Astrocyte (in vitro differentiated cells and primary cell): ENCODE results near the gene SLFN12. TPM values are rescaled to one million over a fixed set of nuclear protein-coding genes. Genes with fewer than 3 reads are reported as not detected.
"Not testable (repeated sequence)": the region's sequence is repeated elsewhere in the genome, so short reads cannot be mapped to it uniquely, and the experiment has no call there.

ENCODE experiments used
- DNase-seq: peaks from one replicate; pipeline ENCODE4 v3.0.0-alpha.2; 2010; ENCODE audit warnings: low read depth
- FAIRE-seq: peaks from 2 replicates; lab custom pipeline; 2011; peaks lifted over from hg19 to GRCh38; lab: Jason Lieb, UNC
- H2AFZ ChIP-seq: 2 replicates; pipeline ENCODE4 v1.6.0; 2012; ENCODE audit warnings: low read depth, low read length, inconsistent platforms
- H3K27ac ChIP-seq: 2 replicates; pipeline ENCODE4 v1.5.1; 2011; ENCODE audit warnings: low read depth, low read length, inconsistent platforms
- H3K27me3 ChIP-seq: 2 replicates; pipeline ENCODE4 v1.6.0; 2011; ENCODE audit warnings: low read length, inconsistent platforms; ENCODE audit not compliant: insufficient read depth
- H3K36me3 ChIP-seq: 2 replicates; pipeline ENCODE4 v1.5.1; 2011; ENCODE audit warnings: low read length, inconsistent platforms; ENCODE audit not compliant: insufficient read depth
- H3K4me1 ChIP-seq: 2 replicates; pipeline ENCODE4 v1.5.1; 2011; ENCODE audit warnings: low read length, inconsistent platforms; ENCODE audit not compliant: insufficient read depth
- H3K4me2 ChIP-seq: 2 replicates; pipeline ENCODE4 v1.6.0; 2012; ENCODE audit warnings: low read length, inconsistent platforms
- H3K4me3 ChIP-seq: 2 replicates; pipeline ENCODE4 v1.5.1; 2011; ENCODE audit warnings: low read depth, mild to moderate bottlenecking, low read length, inconsistent platforms; ENCODE audit not compliant: insufficient read depth
- H3K79me2 ChIP-seq: 2 replicates; pipeline ENCODE4 v1.6.0; 2012; ENCODE audit warnings: mild to moderate bottlenecking, low read length, inconsistent platforms; ENCODE audit not compliant: insufficient read depth
- H3K9ac ChIP-seq: 2 replicates; pipeline ENCODE4 v1.6.0; 2012; ENCODE audit warnings: mild to moderate bottlenecking, low read length, inconsistent platforms
- H3K9me3 ChIP-seq: 2 replicates; pipeline ENCODE4 v1.5.1; 2012; ENCODE audit warnings: low read depth, mild to moderate bottlenecking, low read length, inconsistent platforms; ENCODE audit not compliant: insufficient read depth
- H4K20me1 ChIP-seq: 2 replicates; pipeline ENCODE4 v1.6.0; 2012; ENCODE audit warnings: low read length, inconsistent platforms; ENCODE audit not compliant: insufficient read depth
- H3K27ac Mint-ChIP-seq: one replicate; pipeline ENCODE4 v1.8.0; 2021; ENCODE audit warnings: mild to moderate bottlenecking, mixed read lengths; ENCODE audit not compliant: unreplicated experiment
- H3K27me3 Mint-ChIP-seq: one replicate; pipeline ENCODE4 v1.8.0; 2021; ENCODE audit warnings: low read depth, mixed read lengths; ENCODE audit not compliant: unreplicated experiment
- H3K36me3 Mint-ChIP-seq: one replicate; pipeline ENCODE4 v1.8.0; 2021; ENCODE audit warnings: low read depth, mixed read lengths; ENCODE audit not compliant: unreplicated experiment
- H3K4me1 Mint-ChIP-seq: one replicate; pipeline ENCODE4 v1.8.0; 2021; ENCODE audit warnings: low read depth, mixed read lengths; ENCODE audit not compliant: unreplicated experiment
- H3K4me3 Mint-ChIP-seq: one replicate; pipeline ENCODE4 v1.8.0; 2021; ENCODE audit warnings: mild to moderate bottlenecking, moderate library complexity, mixed read lengths; ENCODE audit not compliant: unreplicated experiment
- H3K9me3 Mint-ChIP-seq: one replicate; pipeline ENCODE4 v1.8.0; 2021; ENCODE audit warnings: mild to moderate bottlenecking, mixed read lengths; ENCODE audit not compliant: unreplicated experiment
- EZH2 ChIP-seq: IDR thresholded peaks from 2 replicates; pipeline ENCODE4 v1.6.1; 2012; ENCODE audit warnings: mild to moderate bottlenecking, low read length, inconsistent platforms; ENCODE audit not compliant: insufficient read depth
- total RNA-seq: library from RNA; stranded (reverse); gene quantifications from 2 replicates; pipeline ENCODE4 v1.2.1, GENCODE V29; 2021
- TF ChIP-seq, protein P1 (sequence below): IDR thresholded peaks from 2 replicates; pipeline ENCODE4 v1.5.1; 2011; ENCODE audit warnings: low read depth, mild to moderate bottlenecking, inconsistent platforms, low read length, moderate library complexity; ENCODE audit not compliant: insufficient read depth

Gene SLFN12
- total RNA-seq, 1 donor from 2014 or later = 52.5 TPM

- H3K9ac ChIP-seq = no peak overlapping the region
- H3K27me3 ChIP-seq = no peaks in the 10 kb centered on the region
- peaks cover 31% of the 10 kb centered on the region for H3K36me3 ChIP-seq
- no peak overlapping the region for H3K4me2 ChIP-seq
- no peak overlapping the region for H3K4me3 Mint-ChIP-seq
- FAIRE-seq (no peak), DNase-seq (no peak)
- no peak overlapping the region for H2AFZ ChIP-seq
- no peak for TF ChIP-seq EZH2
- TF ChIP-seq, protein P1, sequence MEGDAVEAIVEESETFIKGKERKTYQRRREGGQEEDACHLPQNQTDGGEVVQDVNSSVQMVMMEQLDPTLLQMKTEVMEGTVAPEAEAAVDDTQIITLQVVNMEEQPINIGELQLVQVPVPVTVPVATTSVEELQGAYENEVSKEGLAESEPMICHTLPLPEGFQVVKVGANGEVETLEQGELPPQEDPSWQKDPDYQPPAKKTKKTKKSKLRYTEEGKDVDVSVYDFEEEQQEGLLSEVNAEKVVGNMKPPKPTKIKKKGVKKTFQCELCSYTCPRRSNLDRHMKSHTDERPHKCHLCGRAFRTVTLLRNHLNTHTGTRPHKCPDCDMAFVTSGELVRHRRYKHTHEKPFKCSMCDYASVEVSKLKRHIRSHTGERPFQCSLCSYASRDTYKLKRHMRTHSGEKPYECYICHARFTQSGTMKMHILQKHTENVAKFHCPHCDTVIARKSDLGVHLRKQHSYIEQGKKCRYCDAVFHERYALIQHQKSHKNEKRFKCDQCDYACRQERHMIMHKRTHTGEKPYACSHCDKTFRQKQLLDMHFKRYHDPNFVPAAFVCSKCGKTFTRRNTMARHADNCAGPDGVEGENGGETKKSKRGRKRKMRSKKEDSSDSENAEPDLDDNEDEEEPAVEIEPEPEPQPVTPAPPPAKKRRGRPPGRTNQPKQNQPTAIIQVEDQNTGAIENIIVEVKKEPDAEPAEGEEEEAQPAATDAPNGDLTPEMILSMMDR = no peak
- H3K4me1 ChIP-seq = no peaks in the 10 kb centered on the region
- H3K9me3 ChIP-seq = no peaks in the 10 kb centered on the region
- H4K20me1 ChIP-seq = peaks cover 10% of the 10 kb centered on the region
- H3K27ac Mint-ChIP-seq = no peak overlapping the region
- H3K27ac ChIP-seq = no peak overlapping the region
- no peaks in the 10 kb centered on the region for H3K27me3 Mint-ChIP-seq
- peaks cover 7% of the 10 kb centered on the region for H3K79me2 ChIP-seq
- H3K4me3 ChIP-seq = no peak overlapping the region
- H3K4me1 Mint-ChIP-seq = no peaks in the 10 kb centered on the region
- peaks cover 2% of the 10 kb centered on the region for H3K9me3 Mint-ChIP-seq
- H3K36me3 Mint-ChIP-seq = peaks cover 37% of the 10 kb centered on the region
Observed at GRCh38 chr17:35407531-35407930, 24.8 kb downstream of the SLFN12 start.

- no peaks in the 10 kb centered on the region for H3K9me3 ChIP-seq
- TF ChIP-seq EZH2 = no peak
- TF ChIP-seq, protein P1 = no peak
- no peaks in the 10 kb centered on the region for H3K27me3 ChIP-seq
- DNase-seq (no peak), FAIRE-seq (no peak)
- H3K9me3 Mint-ChIP-seq = peaks cover 2% of the 10 kb centered on the region
- H3K79me2 ChIP-seq = no peaks in the 10 kb centered on the region
- H3K4me1 Mint-ChIP-seq = no peaks in the 10 kb centered on the region
- H3K27ac ChIP-seq = no peak overlapping the region
- no peaks in the 10 kb centered on the region for H3K27me3 Mint-ChIP-seq
- no peaks in the 10 kb centered on the region for H3K4me1 ChIP-seq
- H3K4me3 ChIP-seq = no peak overlapping the region
- H4K20me1 ChIP-seq = peaks cover 5% of the 10 kb centered on the region
- H2AFZ ChIP-seq = no peak overlapping the region
- H3K36me3 Mint-ChIP-seq = peaks cover 37% of the 10 kb centered on the region
- no peak overlapping the region for H3K9ac ChIP-seq
- H3K27ac Mint-ChIP-seq = no peak overlapping the region
- H3K36me3 ChIP-seq = peaks cover 29% of the 10 kb centered on the region
- H3K4me2 ChIP-seq = no peak overlapping the region
- H3K4me3 Mint-ChIP-seq = no peak overlapping the region
Observed at GRCh38 chr17:35406568-35406967, 25.7 kb downstream of the SLFN12 start.

DNA sequence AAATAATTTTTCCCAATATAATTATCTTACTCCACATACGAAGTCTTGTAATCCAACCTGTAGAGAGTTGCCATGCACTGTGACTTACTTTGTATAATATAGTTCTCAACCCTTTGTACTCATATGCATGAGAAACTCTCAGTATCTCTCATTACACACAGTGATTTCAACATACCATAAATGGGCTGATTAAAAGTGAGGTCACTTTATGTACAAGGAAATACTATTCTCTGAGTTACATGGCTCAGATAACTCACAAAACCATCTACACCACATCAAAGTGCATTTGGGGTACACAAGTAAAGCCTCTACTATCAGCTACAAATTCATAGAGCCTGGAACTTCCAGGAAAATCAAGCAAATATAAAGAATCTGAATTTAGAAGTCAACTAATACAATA, 27.9 kb downstream of the SLFN12 start:
- Histone ChIP-seq H2AFZ (no peak overlapping the region), H3K4me3 (no peak overlapping the region), H3K27ac (no peak overlapping the region), H3K36me3 (peaks cover 10% of the 10 kb centered on the region), H4K20me1 (no peaks in the 10 kb centered on the region), H3K9me3 (no peaks in the 10 kb centered on the region), H3K79me2 (no peaks in the 10 kb centered on the region), H3K9ac (no peak overlapping the region), H3K4me2 (no peak overlapping the region), H3K4me1 (no peaks in the 10 kb centered on the region), H3K27me3 (no peaks in the 10 kb centered on the region)
- Mint-ChIP-seq H3K27ac (no peak overlapping the region), H3K4me1 (no peaks in the 10 kb centered on the region), H3K9me3 (peaks cover 6% of the 10 kb centered on the region), H3K27me3 (no peaks in the 10 kb centered on the region), H3K4me3 (no peak overlapping the region), H3K36me3 (peaks cover 23% of the 10 kb centered on the region)
- TF ChIP-seq EZH2 = no peak
- TF ChIP-seq, protein P1 = no peak
- no peak for DNase-seq
- FAIRE-seq = no peak

DNA sequence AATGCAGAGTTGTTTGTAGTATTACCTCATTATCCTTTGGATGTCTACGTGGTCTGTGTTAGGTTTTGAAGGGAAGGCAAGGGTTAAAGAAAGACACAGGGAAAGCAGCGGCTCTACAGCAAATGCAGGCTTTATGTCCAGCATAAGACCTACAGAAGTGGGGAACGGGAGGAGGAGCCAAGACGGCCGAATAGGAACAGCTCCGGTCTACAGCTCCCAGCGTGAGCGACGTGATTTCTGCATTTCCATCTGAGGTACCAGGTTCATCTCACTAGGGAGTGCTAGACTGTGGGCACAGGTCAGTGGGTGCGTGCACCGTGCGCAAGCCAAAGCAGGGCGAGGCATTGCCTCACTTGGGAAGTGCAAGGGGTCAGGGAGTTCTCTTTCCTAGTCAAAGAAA, 38.5 kb downstream of the SLFN12 start:
- H3K9ac ChIP-seq, H3K9me3 Mint-ChIP-seq, H3K79me2 ChIP-seq, H3K4me1 ChIP-seq, H3K36me3 ChIP-seq, H2AFZ ChIP-seq, H3K27me3 ChIP-seq, H3K9me3 ChIP-seq, H3K36me3 Mint-ChIP-seq, FAIRE-seq, H3K27me3 Mint-ChIP-seq, H3K27ac ChIP-seq, H3K27ac Mint-ChIP-seq, DNase-seq, H3K4me3 Mint-ChIP-seq, H3K4me2 ChIP-seq, H3K4me3 ChIP-seq, H3K4me1 Mint-ChIP-seq, H4K20me1 ChIP-seq: not testable (repeated sequence)
